ENCODE results near the gene ULBP2. TPM values are rescaled to one million over a fixed set of nuclear protein-coding genes. Genes with fewer than 3 reads are reported as not detected.
"Not testable (repeated sequence)": the region's sequence is repeated elsewhere in the genome, so short reads cannot be mapped to it uniquely, and the experiment has no call there.

The ULBP2 gene
- total RNA-seq, 1 donor from 2014 or later = not detected

DNA sequence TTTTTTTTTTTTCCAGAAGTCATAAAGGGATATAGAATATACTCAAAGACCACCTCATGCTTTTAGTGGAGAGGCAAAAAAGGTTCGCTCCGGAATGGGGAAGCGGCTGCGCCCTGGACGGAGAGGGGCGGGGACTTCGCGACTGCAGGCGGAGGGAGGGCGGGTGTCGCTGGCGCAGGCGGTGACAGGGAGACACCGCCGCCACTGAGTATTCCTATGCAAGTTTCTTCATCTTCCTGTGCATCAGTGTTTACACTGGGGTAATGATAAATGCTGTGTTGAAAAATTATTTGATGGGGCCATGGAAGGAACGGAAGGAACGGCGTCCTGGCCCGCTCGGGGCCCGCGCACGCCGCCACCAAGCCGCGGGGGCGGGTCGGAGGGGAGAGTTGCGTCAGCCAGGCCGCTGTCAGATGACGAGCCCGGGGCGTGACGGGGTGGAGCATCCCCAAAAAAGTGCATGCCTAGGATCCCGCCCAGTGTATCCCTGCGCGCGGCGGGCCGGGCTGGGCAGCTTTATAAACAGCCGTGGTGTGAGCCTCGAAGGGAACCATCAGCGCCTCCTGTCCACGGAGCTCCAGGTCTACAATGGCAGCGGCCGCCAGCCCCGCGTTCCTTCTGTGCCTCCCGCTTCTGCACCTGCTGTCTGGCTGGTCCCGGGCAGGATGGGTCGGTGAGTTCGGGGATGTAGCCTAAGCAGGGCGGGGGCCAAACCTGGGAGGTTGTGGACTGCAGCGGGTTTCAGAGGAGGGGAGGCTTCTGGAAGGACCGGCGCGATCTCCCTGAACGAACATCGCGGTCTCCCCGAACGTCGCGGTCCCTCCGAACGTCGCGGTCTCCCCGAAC, 21.9 kb downstream of the ULBP2 start, which contains the start of gene ULBP1:
Gene ULBP1 (plus strand): TSS at position 482 of the 846 bp plus-strand sequence. CDS start 107 bp downstream, at position 589.
- peak within 1 kb of the TSS; percentile 98 for H3K27ac Mint-ChIP-seq
- TF ChIP-seq, protein P1, sequence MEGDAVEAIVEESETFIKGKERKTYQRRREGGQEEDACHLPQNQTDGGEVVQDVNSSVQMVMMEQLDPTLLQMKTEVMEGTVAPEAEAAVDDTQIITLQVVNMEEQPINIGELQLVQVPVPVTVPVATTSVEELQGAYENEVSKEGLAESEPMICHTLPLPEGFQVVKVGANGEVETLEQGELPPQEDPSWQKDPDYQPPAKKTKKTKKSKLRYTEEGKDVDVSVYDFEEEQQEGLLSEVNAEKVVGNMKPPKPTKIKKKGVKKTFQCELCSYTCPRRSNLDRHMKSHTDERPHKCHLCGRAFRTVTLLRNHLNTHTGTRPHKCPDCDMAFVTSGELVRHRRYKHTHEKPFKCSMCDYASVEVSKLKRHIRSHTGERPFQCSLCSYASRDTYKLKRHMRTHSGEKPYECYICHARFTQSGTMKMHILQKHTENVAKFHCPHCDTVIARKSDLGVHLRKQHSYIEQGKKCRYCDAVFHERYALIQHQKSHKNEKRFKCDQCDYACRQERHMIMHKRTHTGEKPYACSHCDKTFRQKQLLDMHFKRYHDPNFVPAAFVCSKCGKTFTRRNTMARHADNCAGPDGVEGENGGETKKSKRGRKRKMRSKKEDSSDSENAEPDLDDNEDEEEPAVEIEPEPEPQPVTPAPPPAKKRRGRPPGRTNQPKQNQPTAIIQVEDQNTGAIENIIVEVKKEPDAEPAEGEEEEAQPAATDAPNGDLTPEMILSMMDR (conservative IDR thresholded peaks at IDR 0.05) = peak; percentile 6
- no peaks in the 10 kb centered on the region for H3K9me3 Mint-ChIP-seq
- peak; percentile 82 for DNase-seq (ENCODE audit: extremely low spot score, unreplicated experiment)
- H3K4me3 Mint-ChIP-seq = peak within 1 kb of the TSS; percentile 95
- peaks cover 100% of the 10 kb centered on the region for H3K27me3 Mint-ChIP-seq
- H3K36me3 Mint-ChIP-seq = no peaks in the 10 kb centered on the region
- H3K4me1 Mint-ChIP-seq (ENCODE audit: unreplicated experiment) = peaks cover 16% of the 10 kb centered on the region

DNA sequence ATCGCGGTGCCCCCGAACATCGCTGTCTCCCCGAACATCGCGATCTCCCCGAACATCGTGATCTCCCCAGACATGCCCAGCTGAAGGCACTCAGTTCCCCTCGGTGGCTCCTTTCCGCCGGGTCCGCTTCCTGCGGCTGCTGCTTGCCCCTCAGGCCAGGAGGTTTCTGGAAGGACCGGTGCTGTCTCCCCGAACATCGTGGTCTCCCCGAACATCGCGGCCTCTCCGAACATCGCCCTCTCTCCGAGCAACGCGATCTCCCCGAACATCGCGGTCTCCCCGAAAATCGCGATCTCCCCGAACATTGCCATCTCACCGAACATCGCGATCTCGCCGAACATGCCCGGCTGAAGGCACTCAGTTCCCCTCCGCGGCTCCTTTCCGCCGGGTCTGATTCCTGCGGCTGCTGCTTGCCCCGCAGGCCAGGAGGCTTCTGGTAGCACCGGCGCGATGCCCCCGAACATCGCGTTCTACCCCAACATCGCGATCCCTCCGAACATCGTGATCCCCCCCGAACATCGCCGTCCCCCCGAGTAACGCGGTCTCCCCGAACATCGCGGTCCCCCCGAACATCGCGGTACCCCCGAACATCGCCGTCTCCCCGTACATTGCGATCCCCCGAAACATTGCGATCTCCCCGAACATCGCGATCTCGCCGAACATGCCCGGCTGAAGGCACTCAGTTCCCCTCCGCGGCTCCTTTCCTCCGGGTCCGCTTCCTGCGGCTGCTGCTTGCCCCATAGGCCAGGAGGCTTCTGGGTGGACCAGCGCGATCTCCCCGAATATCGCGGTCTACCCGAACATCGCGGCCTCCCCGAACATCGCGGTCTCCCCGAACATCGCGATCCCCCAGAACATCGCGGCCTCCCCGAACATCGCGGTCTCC, 22.7 kb downstream of the ULBP2 start:
- Mint-ChIP-seq H3K27me3 (peaks cover 100% of the 10 kb centered on the region), H3K9me3 (no peaks in the 10 kb centered on the region), H3K36me3 (peaks cover 4% of the 10 kb centered on the region), H3K4me3 (peak overlapping the region; percentile 95), H3K4me1 (ENCODE audit: unreplicated experiment) (peaks cover 16% of the 10 kb centered on the region), H3K27ac (peak overlapping the region; percentile 98)
- DNase-seq (ENCODE audit: extremely low spot score, unreplicated experiment) = peak; percentile 67
- TF ChIP-seq, protein P1 (conservative IDR thresholded peaks at IDR 0.05) = no peak

DNA sequence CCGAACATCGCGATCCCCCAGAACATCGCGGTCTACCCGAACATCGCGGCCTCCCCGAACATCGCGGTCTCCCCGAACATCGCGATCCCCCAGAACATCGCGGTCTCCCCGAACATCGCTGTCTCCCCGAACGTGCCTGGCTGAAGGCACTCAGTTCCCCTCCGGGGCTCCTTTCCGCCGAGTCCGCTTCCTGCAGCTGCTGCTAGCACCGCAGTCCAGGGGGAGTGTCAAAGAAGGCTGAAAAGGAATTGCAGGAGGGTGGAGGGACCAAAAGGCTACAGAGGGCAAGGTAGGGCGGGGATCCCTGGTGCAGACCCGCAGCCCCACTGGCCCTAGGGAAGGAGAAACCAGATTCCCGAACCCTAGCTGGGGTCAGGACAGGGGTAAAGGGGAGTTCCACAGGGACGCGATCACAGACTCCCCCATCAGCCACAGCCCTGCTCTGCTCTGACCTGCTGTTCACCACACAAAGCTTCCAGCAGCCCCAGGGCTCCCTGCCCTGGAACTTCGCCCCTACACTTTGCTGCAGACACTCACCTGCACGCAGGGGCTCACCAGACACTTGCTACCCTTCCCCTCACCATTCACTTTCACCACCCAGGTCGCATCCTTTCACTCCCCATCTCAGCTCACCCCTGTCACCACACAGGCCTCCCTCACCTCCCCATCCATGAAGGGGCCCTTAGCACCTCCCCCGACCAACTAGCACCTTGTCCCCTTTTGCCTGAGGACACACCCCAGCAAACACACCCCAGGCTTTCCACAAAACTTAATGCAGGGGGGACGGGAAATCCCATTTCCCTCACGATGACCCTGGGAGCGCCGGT, 23.6 kb downstream of the ULBP2 start:
- TF ChIP-seq, protein P1 (conservative IDR thresholded peaks at IDR 0.05) = no peak
- peaks cover 16% of the 10 kb centered on the region for H3K4me1 Mint-ChIP-seq (ENCODE audit: unreplicated experiment)
- H3K9me3 Mint-ChIP-seq = no peaks in the 10 kb centered on the region
- H3K27me3 Mint-ChIP-seq = peaks cover 100% of the 10 kb centered on the region
- peak; percentile 65 for DNase-seq (ENCODE audit: extremely low spot score, unreplicated experiment)
- peak overlapping the region; percentile 98 for H3K27ac Mint-ChIP-seq
- H3K36me3 Mint-ChIP-seq = peaks cover 5% of the 10 kb centered on the region
- peak overlapping the region; percentile 95 for H3K4me3 Mint-ChIP-seq

DNA sequence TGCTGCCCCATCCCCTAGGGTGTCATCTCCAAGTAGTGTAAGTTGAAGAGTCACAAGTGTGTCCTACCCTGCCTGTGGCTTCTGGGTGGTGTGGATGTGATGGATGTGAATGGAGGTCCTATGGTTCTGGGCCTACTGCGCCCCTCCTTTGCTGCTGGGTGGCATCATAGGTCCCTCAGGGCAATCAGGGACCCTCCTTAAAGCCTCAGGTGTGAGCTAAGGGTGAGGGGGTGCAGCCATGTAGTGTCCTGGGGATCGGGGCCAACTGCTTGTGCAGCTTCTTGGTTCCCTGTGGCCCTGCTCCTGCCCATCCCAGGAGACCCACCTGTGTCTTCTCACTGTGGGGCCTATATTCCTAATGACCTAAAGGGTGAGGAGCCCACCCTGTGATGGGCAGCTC, 24.5 kb downstream of the ULBP2 start:
- peaks cover 100% of the 10 kb centered on the region for H3K27me3 Mint-ChIP-seq
- peak overlapping the region; percentile 98 for H3K27ac Mint-ChIP-seq

DNA sequence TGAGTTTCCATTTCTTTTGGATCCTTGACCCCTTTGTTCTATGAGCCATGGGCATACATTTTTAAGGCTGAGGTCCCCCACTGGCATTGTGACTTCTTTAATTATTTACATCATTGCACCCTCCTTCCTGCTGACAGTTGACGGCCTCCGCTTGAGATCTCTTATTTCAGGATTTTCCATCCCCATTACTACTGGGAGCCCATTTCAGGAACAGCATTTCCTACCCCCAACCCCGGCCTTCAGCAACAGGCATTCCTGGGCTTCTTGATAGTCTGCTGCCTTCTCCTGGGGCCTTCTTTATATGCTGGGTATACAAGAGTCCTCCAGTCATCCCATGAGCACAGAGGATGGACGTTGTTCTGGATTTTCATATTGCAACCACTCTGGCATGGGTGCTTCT, 25.8 kb downstream of the ULBP2 start:
- H3K36me3 Mint-ChIP-seq = peaks cover 5% of the 10 kb centered on the region
- peak; percentile 50 for DNase-seq (ENCODE audit: extremely low spot score, unreplicated experiment)
- H3K9me3 Mint-ChIP-seq = no peaks in the 10 kb centered on the region
- H3K4me3 Mint-ChIP-seq = no peak overlapping the region
- peaks cover 16% of the 10 kb centered on the region for H3K4me1 Mint-ChIP-seq (ENCODE audit: unreplicated experiment)
- no peak overlapping the region for H3K27ac Mint-ChIP-seq
- peaks cover 97% of the 10 kb centered on the region for H3K27me3 Mint-ChIP-seq
- TF ChIP-seq, protein P1 (conservative IDR thresholded peaks at IDR 0.05) = no peak

More for the DNA sequence above, 24.5 kb downstream of the ULBP2 start:
- H3K9me3 Mint-ChIP-seq, H3K36me3 Mint-ChIP-seq: not testable (repeated sequence)
- DNase-seq (ENCODE audit: extremely low spot score, unreplicated experiment) = peak; percentile 59
- peak overlapping the region; percentile 95 for H3K4me3 Mint-ChIP-seq
- peaks cover 16% of the 10 kb centered on the region for H3K4me1 Mint-ChIP-seq (ENCODE audit: unreplicated experiment)

DNA sequence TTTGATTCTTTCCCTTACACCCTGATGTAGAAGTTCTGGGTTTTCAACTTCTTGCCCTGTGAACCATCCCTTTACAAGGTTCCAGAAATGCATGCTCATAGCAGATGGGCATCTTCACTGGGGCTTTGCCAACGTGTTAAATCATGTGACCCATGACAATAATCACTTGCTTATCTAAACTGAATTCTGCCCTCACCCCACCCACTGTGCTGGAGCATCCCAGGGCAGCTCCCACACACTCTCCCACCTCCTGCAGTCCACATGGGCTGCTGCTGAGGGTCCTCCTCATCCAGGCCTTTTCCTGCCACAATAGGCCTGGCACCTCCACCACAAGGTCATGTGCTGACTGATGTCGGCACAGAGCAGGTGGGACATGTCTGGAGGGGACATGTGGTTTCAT, 26.2 kb downstream of the ULBP2 start:
- H3K27ac Mint-ChIP-seq = not testable (repeated sequence)

DNA sequence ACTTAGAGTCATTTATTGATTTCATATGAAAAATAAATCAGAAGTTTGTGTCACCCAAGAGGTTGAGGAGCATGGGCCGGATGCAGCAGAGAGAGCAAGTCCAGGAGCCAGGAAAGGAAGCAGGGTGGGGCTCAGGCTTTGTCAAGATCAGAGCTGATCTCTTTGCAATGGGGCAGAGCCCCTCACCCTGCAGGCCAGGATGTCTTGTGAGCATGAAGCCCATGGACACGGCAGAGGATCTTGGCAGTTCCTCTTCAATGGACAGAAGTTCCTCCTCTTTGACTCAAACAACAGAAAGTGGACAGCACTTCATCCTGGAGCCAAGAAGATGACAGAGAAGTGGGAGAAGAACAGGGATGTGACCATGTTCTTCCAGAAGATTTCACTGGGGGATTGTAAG, 27.1 kb downstream of the ULBP2 start:
- H3K36me3 Mint-ChIP-seq, H3K9me3 Mint-ChIP-seq, H3K4me3 Mint-ChIP-seq, H3K27ac Mint-ChIP-seq: not testable (repeated sequence)
- Mint-ChIP-seq H3K27me3 (peaks cover 95% of the 10 kb centered on the region), H3K4me1 (ENCODE audit: unreplicated experiment) (peaks cover 16% of the 10 kb centered on the region)
- peak; percentile 20 for DNase-seq (ENCODE audit: extremely low spot score, unreplicated experiment)

More for the DNA sequence above, 26.2 kb downstream of the ULBP2 start:
- Mint-ChIP-seq H3K27me3 (peaks cover 97% of the 10 kb centered on the region), H3K4me1 (ENCODE audit: unreplicated experiment) (peaks cover 16% of the 10 kb centered on the region)
- not testable (repeated sequence) for H3K9me3 Mint-ChIP-seq, H3K4me3 Mint-ChIP-seq, H3K36me3 Mint-ChIP-seq
- peak; percentile 40 for DNase-seq (ENCODE audit: extremely low spot score, unreplicated experiment)

Data from type B pancreatic cell (in vitro differentiated cells).